ENCODE results near the gene RNF126.
A peak's percentile ranks its signal among the peaks of the same experiment; 100 is the strongest.

Gene RNF126

GRCh38 chr19:662962-663681 is at the start of gene RNF126:
Gene RNF126 (minus strand): TSS chr19:663214. CDS start chr19:663121, 93 bp downstream.
- no peak for TF ChIP-seq CTCF (IDR thresholded peaks at IDR 0.05)
- DNase-seq (ENCODE audit: low spot score): peak; percentile 94
- Histone ChIP-seq H3K4me3 (peak within 1 kb of the TSS; percentile 90), H3K27ac (peak within 1 kb of the TSS; percentile 88 to 94)

GRCh38 chr19:711254-711653 is 48.2 kb upstream of the RNF126 start:
- H3K4me3 ChIP-seq: no peak overlapping the region
- H3K27ac ChIP-seq: peak overlapping the region in 1 of 2 donors; percentile 88
- DNase-seq (ENCODE audit: low spot score): no peak
- TF ChIP-seq CTCF (IDR thresholded peaks at IDR 0.05): no peak

- peak overlapping the region in 1 of 2 donors; percentile 88 for H3K27ac ChIP-seq
- TF ChIP-seq CTCF (IDR thresholded peaks at IDR 0.05): no peak
- peak overlapping the region; percentile 77 for H3K4me3 ChIP-seq
- DNase-seq (ENCODE audit: low spot score): no peak
Observed at GRCh38 chr19:710767-711166, 47.8 kb upstream of the RNF126 start.

GRCh38 chr19:709965-710571 is 47.1 kb upstream of the RNF126 start:
- peak overlapping the region; percentile 50 to 88 for H3K27ac ChIP-seq
- H3K4me3 ChIP-seq: peak overlapping the region; percentile 77
- no peak for DNase-seq (ENCODE audit: low spot score)
- no peak for TF ChIP-seq CTCF (IDR thresholded peaks at IDR 0.05)

GRCh38 chr19:709196-709964 is 46.4 kb upstream of the RNF126 start:
- DNase-seq (ENCODE audit: low spot score): no peak
- Histone ChIP-seq H3K27ac (peak overlapping the region; percentile 50 to 88), H3K4me3 (peak overlapping the region; percentile 77)

More at GRCh38 chr19:709196-709964, 46.4 kb upstream of the RNF126 start:
- TF ChIP-seq CTCF (IDR thresholded peaks at IDR 0.05): no peak
